ENCODE data around the gene IFT25. TPM values are rescaled to one million over a fixed set of nuclear protein-coding genes. Genes with fewer than 3 reads are reported as not detected.

Gene IFT25
- total RNA-seq, 1 donor from 2014 or later: 9.7 TPM

- peaks cover 1% of the 10 kb centered on the region for H3K36me3 ChIP-seq (ENCODE audit: control insufficient read depth, insufficient read depth, low read length)
- H3K27me3 ChIP-seq (ENCODE audit: control insufficient read depth, insufficient read depth, low read length): no peaks in the 10 kb centered on the region
- DNase-seq (ENCODE audit: low read depth) (no peak), FAIRE-seq (no peak)
- TF ChIP-seq CTCF (IDR thresholded peaks at IDR 0.05; ENCODE audit: insufficient read depth, low read length, severe bottlenecking): no peak
- H3K4me3 ChIP-seq (ENCODE audit: low read depth, low read length): no peak overlapping the region
Measured at GRCh38 chr1:53913352-53914033, 32.0 kb downstream of the IFT25 start.

- DNase-seq (ENCODE audit: low read depth): no peak
Measured at GRCh38 chr1:53911442-53911841, 34.1 kb downstream of the IFT25 start.

GRCh38 chr1:53909946-53910345 is 35.6 kb downstream of the IFT25 start:
- DNase-seq (ENCODE audit: low read depth) (peak; percentile 52), FAIRE-seq (no peak)
- H3K27me3 ChIP-seq (ENCODE audit: control insufficient read depth, insufficient read depth, low read length): no peaks in the 10 kb centered on the region
- TF ChIP-seq CTCF (IDR thresholded peaks at IDR 0.05; ENCODE audit: insufficient read depth, low read length, severe bottlenecking): no peak
- peaks cover 1% of the 10 kb centered on the region for H3K36me3 ChIP-seq (ENCODE audit: control insufficient read depth, insufficient read depth, low read length)
- H3K4me3 ChIP-seq (ENCODE audit: low read depth, low read length): no peak overlapping the region

More at GRCh38 chr1:53911442-53911841, 34.1 kb downstream of the IFT25 start:
- H3K27me3 ChIP-seq (ENCODE audit: control insufficient read depth, insufficient read depth, low read length): no peaks in the 10 kb centered on the region
- no peak overlapping the region for H3K4me3 ChIP-seq (ENCODE audit: low read depth, low read length)
- H3K36me3 ChIP-seq (ENCODE audit: control insufficient read depth, insufficient read depth, low read length): peaks cover 1% of the 10 kb centered on the region
- TF ChIP-seq CTCF (IDR thresholded peaks at IDR 0.05; ENCODE audit: insufficient read depth, low read length, severe bottlenecking): no peak
- FAIRE-seq: no peak

- no peak for TF ChIP-seq CTCF (IDR thresholded peaks at IDR 0.05; ENCODE audit: insufficient read depth, low read length, severe bottlenecking)
- FAIRE-seq: no peak
- Histone ChIP-seq H3K27me3 (ENCODE audit: control insufficient read depth, insufficient read depth, low read length) (no peaks in the 10 kb centered on the region), H3K4me3 (ENCODE audit: low read depth, low read length) (no peak overlapping the region), H3K36me3 (ENCODE audit: control insufficient read depth, insufficient read depth, low read length) (no peaks in the 10 kb centered on the region)
- no peak for DNase-seq (ENCODE audit: low read depth)
Measured at GRCh38 chr1:53906121-53906520, 39.4 kb downstream of the IFT25 start.

GRCh38 chr1:53905509-53905908 is 40.0 kb downstream of the IFT25 start:
- TF ChIP-seq CTCF (IDR thresholded peaks at IDR 0.05; ENCODE audit: insufficient read depth, low read length, severe bottlenecking): no peak
- no peaks in the 10 kb centered on the region for H3K36me3 ChIP-seq (ENCODE audit: control insufficient read depth, insufficient read depth, low read length)
- FAIRE-seq: no peak
- H3K27me3 ChIP-seq (ENCODE audit: control insufficient read depth, insufficient read depth, low read length): no peaks in the 10 kb centered on the region
- no peak for DNase-seq (ENCODE audit: low read depth)
- no peak overlapping the region for H3K4me3 ChIP-seq (ENCODE audit: low read depth, low read length)

Measured in bronchial epithelial cell (primary cell).